ENCODE data around the gene THY1.

GRCh38 chr11:119368121-119369034 lies 54.6 kb downstream of the THY1 start:
- TF ChIP-seq EZH2 (IDR thresholded peaks at IDR 0.05; ENCODE audit: borderline replicate concordance, insufficient read depth, low read length, poor library complexity, severe bottlenecking), result no peak
- TF ChIP-seq CTCF (IDR thresholded peaks at IDR 0.05; ENCODE audit: poor library complexity, severe bottlenecking), result no peak
- TF ChIP-seq MXI1 (conservative IDR thresholded peaks at IDR 0.05; ENCODE audit: poor library complexity, severe bottlenecking), result no peak
- TF ChIP-seq EP300 (conservative IDR thresholded peaks at IDR 0.05; ENCODE audit: poor library complexity, severe bottlenecking), result no peak
- TF ChIP-seq TAF1 (IDR thresholded peaks at IDR 0.05; ENCODE audit: low read depth), result no peak
- TF ChIP-seq, protein P1, sequence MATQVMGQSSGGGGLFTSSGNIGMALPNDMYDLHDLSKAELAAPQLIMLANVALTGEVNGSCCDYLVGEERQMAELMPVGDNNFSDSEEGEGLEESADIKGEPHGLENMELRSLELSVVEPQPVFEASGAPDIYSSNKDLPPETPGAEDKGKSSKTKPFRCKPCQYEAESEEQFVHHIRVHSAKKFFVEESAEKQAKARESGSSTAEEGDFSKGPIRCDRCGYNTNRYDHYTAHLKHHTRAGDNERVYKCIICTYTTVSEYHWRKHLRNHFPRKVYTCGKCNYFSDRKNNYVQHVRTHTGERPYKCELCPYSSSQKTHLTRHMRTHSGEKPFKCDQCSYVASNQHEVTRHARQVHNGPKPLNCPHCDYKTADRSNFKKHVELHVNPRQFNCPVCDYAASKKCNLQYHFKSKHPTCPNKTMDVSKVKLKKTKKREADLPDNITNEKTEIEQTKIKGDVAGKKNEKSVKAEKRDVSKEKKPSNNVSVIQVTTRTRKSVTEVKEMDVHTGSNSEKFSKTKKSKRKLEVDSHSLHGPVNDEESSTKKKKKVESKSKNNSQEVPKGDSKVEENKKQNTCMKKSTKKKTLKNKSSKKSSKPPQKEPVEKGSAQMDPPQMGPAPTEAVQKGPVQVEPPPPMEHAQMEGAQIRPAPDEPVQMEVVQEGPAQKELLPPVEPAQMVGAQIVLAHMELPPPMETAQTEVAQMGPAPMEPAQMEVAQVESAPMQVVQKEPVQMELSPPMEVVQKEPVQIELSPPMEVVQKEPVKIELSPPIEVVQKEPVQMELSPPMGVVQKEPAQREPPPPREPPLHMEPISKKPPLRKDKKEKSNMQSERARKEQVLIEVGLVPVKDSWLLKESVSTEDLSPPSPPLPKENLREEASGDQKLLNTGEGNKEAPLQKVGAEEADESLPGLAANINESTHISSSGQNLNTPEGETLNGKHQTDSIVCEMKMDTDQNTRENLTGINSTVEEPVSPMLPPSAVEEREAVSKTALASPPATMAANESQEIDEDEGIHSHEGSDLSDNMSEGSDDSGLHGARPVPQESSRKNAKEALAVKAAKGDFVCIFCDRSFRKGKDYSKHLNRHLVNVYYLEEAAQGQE (IDR thresholded peaks at IDR 0.05; ENCODE audit: borderline replicate concordance), result no peak
- no peak for TF ChIP-seq SMC3 (conservative IDR thresholded peaks at IDR 0.05; ENCODE audit: poor library complexity)
